Bone marrow (tissue), 2 donors: ENCODE measurements around the gene LLGL1.

Experiments
- DNase-seq, 2 donors: peaks; one replicate each; lab custom pipeline; 2025; lab: John Stamatoyannopoulos, UW

LLGL1 gene

GRCh38 chr17:18225121-18225641 is at the start of gene LLGL1:
TSS of gene LLGL1 (plus strand) at chr17:18225635. CDS start at chr17:18225683, 48 bp downstream.
- DNase-seq: peak; percentile 70 to 84

- DNase-seq: peak in 1 of 2 donors; percentile 14
Measured at GRCh38 chr17:18176176-18176575, 49.3 kb upstream of the LLGL1 start.

GRCh38 chr17:18177133-18177532 is 48.3 kb upstream of the LLGL1 start:
- no peak for DNase-seq

GRCh38 chr17:18177722-18178121 is 47.7 kb upstream of the LLGL1 start:
- DNase-seq: no peak

GRCh38 chr17:18179196-18179595 is 46.2 kb upstream of the LLGL1 start:
- DNase-seq: no peak

DNA sequence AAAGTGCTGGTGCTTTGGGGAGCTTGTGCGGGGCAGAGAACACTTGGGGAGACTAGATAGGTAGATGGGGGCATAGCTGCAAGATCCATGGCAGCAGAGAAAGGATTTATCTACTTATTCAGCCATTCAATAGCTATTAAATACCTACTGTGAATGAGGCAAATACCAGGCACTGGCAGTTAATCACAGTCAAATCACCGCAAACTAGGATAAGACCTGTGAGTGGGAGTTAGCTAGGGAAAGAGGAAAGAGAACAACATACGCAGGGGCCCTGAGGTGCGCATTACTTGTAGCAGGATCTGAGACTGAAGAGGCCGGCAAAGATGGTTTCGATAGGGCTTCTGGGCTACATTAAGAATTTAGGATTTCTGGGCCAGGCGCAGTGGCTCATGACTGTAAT is 45.6 kb upstream of the LLGL1 start:
- DNase-seq: no peak

DNA sequence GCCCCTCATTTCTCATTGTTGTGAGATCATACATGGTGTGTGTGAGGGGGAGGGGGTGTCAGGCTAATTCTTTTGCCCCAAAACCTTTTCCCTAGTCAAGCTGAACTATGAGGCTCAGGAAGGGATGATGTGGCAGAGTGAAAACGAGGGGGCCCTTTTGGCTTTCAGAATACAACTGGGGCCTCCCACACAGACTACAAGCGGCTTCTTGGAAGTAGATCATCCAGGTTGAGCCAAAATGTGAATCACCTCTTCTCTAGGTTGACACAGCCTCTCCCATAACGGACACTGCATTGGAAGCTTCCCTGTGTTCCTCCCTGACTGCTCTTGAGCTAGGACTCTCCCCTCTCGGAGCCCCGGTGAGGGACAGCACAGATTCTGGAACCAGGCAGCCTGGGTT is 44.1 kb upstream of the LLGL1 start:
- DNase-seq: no peak

DNA sequence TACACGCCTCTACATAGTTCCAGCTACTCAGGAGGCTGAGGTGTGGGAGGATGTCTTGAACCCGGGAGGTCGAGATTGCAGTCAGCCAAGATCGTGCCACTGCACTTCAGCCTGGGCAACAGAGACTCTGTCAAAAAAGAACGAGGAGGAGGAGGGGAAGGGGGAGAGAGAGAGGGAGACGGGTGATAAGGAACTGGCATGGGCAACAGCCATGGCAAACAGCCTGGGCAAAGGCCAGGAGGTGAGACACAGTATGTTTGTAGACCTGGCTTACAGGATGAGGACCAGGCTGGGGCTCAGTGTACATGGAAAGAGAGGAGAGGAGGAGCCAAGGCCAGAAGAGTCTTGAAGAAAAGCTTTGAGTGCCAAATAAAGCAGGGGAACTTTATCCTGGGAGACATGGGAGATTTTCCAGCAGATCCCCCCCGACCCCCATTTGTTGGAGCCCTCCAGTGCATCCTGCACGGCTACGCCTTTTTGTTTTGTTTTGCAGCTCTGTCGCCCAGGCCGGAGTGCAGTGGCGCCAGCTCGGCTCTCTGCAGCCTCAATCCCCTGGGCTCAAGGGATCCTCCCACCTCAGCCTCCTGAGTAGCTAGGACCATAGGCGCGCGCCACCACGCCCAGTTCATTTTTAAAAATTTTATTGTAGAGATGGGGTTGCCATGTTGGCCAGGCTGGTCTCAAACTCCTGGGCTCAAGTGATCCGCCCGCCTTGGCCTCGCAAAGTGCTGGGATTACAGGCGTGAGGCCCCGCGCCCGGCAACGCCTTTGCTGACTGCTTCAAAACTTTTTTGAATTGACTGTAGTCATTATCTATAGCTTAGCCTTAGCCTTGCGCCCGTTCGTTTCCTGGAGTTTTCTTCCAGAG is 43.1 kb upstream of the LLGL1 start:
- DNase-seq: no peak

GRCh38 chr17:18182978-18183333 is 42.5 kb upstream of the LLGL1 start:
- DNase-seq: peak in 1 of 2 donors; percentile 92

GRCh38 chr17:18183334-18184142 is 41.9 kb upstream of the LLGL1 start, which contains the start of gene ALKBH5:
TSS of gene ALKBH5 (plus strand) at chr17:18183828. CDS start at chr17:18184244, 416 bp downstream.
- peak; percentile 94 to 99 for DNase-seq

- DNase-seq: peak; percentile 16 to 49
Measured at GRCh38 chr17:18184143-18185031, 41.0 kb upstream of the LLGL1 start.

GRCh38 chr17:18185391-18185790 is 40.0 kb upstream of the LLGL1 start:
- DNase-seq: no peak

- DNase-seq: no peak
Measured at GRCh38 chr17:18185832-18186626, 39.4 kb upstream of the LLGL1 start.

DNA sequence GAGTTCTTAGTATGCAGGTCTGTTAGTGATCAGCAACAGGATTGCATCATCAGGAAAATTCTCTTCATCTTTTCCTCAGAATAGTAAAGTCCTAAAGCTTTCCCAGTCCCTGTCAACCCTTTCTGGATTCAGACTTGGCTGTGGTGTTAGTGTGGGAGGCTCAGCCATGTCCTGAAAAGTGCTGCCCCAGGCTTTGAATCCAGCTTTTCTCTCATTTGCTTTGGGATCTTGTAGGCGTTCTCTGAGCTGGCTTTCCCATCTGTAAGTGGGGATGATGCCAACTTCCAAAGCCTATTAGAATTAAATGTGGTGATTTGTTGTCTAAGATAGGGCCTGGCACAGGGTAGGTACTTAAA is 38.8 kb upstream of the LLGL1 start:
- no peak for DNase-seq

GRCh38 chr17:18187226-18187625 is 38.2 kb upstream of the LLGL1 start:
- no peak for DNase-seq

GRCh38 chr17:18187821-18188761 is 37.3 kb upstream of the LLGL1 start:
- DNase-seq: no peak

DNA sequence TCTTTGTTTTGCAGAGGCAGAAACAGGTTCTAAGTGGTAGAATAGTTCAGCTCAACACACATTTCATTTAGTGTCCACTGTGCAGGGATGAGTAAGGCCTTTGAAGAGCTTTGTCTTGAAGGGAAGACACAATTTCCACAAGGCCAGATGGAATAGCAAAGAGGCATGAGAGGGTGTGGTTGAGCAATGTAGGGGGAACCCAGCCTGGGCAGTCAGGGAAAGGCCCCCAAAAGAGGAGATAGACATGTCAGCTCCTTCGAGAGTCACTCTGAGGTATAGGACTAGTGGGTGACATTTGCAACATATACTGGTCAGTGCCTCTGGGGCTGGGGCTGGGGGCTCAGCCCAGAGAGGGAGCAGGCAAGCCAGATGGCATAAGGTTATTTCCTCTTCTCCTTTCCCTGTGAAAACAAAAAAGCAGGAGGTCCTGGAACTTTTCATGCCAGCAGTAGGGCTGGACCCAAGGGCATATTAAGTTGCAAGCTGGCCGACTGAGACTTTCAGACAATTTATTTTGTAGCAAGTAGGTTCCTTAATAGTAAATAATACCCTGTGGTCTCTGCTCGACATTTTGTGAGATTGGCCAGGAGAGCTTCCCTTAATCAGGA is 34.7 kb upstream of the LLGL1 start:
- no peak for DNase-seq

DNA sequence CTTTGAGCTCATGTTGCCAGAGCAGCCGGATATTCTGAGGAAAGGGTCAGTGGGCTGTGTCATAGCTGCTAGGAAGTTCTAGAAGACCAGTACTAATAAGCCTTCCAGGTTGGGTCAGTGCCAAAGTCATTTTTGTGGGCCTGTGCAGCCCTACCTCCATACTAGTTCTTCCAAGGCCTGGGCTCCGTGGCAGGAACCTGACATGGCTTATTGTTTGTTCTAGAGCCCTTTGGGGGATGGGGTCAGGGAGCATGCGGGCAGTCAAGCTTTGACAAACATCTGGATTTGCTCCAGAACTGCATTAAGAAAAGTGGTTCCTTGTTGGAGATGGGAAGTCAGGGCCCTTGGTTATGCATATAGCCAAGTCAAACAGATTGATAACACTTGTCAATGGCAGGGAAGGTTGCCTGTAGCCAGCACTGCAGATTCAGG is 34.2 kb upstream of the LLGL1 start:
- no peak for DNase-seq

- no peak for DNase-seq
Measured at GRCh38 chr17:18191967-18192366, 33.5 kb upstream of the LLGL1 start.
